ENCODE data around the gene CCDC9B.

CCDC9B gene

GRCh38 chr15:40345225-40345866 is 4.6 kb upstream of the CCDC9B start:
- DNase-seq (ENCODE audit: low spot score), result no peak

DNA sequence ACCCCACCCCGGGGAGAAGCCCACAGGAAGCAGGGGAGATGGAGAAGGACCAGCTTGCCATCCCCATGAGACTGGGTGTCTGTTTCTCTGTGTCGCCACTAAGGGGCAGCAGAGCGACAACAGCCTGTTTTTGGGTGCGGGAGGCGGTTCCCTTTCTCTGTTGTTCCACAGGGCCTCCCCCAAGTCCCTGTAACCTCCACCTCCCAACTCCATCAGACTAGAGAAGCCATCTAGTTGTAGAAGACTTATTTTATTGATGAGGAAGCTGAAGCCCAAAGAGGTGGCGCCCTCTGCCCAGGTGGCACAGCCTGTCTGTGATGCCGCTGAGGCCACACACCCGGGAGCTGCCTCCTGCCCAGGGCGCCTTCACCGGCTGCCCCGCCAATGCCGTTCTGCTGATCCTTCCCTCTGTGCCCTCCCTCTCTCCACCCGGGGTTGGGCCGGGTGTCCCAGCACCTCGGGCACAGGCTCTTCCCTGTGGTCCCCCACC is 3.9 kb upstream of the CCDC9B start:
- DNase-seq (ENCODE audit: low spot score), result no peak

- no peak for DNase-seq (ENCODE audit: low spot score)
Measured at GRCh38 chr15:40344217-40344616, 3.5 kb upstream of the CCDC9B start.

- DNase-seq (ENCODE audit: low spot score), result no peak
Measured at GRCh38 chr15:40343512-40343911, 2.8 kb upstream of the CCDC9B start.

GRCh38 chr15:40342416-40343320 is 1.9 kb upstream of the CCDC9B start:
- no peak for DNase-seq (ENCODE audit: low spot score)

- DNase-seq (ENCODE audit: low spot score), result peak; percentile 66
Measured at GRCh38 chr15:40340038-40340739, 550 bp downstream of the CCDC9B start.

DNA sequence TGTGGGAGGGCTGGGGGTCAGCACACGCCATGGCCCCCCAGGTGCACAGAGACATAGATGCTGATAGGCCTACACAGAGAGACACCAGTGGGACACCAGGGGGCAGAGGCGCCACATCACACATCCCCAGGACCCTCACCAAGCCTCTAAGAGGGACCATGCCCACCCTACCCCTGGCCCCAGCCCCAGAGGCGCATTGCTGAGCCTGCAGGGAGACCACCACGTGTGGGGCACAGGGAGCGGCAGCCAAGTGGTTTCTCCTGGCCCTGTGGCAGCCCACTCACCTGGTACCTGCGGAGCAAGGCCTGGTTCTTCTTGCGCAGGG is 1.2 kb downstream of the CCDC9B start:
- no peak for DNase-seq (ENCODE audit: low spot score)

DNA sequence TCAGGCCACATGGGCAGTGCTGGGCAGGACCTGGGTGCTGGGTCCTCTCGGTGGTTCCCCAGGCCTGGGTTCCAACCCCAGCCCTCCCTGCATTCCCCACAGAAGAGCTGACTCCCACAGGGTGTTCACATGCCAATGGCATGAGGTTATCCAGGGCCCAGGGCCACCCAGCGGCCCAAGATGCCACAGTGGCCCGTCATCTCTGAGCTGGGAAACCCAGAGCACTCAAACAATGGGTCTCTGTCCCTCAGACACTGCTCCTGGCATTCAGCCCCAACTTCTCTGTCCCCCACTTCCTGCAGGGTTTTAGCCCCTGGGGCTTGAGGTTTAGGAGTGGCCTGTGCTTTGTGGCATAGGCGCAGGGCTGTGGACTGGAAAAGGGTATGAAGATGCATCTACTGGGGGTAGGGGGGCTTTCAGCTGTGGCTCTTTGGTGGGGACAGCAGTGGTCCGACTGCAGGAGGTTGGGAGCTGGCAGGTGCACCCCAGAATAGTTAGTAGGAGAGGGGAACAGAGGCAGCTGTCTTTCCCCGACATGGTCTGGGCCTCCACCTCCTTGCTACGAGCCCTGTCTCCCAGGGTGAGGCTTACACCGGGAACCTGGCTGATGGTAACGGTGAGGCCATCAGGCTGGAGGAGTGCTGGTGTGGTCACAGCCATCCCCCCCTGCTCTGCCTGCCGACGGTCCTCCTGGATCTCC is 1.7 kb downstream of the CCDC9B start:
- DNase-seq (ENCODE audit: low spot score), result peak; percentile 92

- DNase-seq (ENCODE audit: low spot score), result no peak
Measured at GRCh38 chr15:40338041-40338657, 2.6 kb downstream of the CCDC9B start.

GRCh38 chr15:40337597-40337996 is 3.1 kb downstream of the CCDC9B start:
- DNase-seq (ENCODE audit: low spot score), result no peak

DNA sequence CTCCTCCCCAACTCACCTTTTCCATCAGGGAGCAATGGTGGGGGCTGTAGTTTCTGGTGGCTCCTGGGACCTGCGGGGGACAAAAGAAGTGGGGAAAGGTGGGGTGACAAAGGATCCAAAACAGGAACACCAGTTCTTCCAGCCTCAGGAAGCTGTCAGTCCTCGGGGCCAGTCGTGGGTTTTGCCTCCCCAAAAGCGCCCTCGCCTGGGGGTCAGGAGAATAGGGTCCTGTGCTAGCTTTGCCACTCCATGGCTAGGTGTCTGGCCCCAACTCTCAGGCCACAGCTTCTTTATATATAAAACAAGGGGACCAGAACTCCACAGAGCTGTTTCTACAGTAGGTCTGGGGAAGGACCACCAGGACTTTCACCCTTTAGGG is 4.0 kb downstream of the CCDC9B start:
- no peak for DNase-seq (ENCODE audit: low spot score)

GRCh38 chr15:40335938-40336743 is 4.6 kb downstream of the CCDC9B start:
- DNase-seq (ENCODE audit: low spot score), result no peak

GRCh38 chr15:40334941-40335795 is 5.6 kb downstream of the CCDC9B start:
- DNase-seq (ENCODE audit: low spot score), result no peak

GRCh38 chr15:40334541-40334940 is 6.2 kb downstream of the CCDC9B start:
- DNase-seq (ENCODE audit: low spot score), result no peak

GRCh38 chr15:40333922-40334492 is 6.7 kb downstream of the CCDC9B start:
- DNase-seq (ENCODE audit: low spot score), result peak; percentile 84

- no peak for DNase-seq (ENCODE audit: low spot score)
Measured at GRCh38 chr15:40332113-40332781, 8.5 kb downstream of the CCDC9B start.

GRCh38 chr15:40331637-40332036 is 9.1 kb downstream of the CCDC9B start:
- DNase-seq (ENCODE audit: low spot score), result no peak

GRCh38 chr15:40331026-40331425 is 9.7 kb downstream of the CCDC9B start:
- DNase-seq (ENCODE audit: low spot score), result no peak

DNA sequence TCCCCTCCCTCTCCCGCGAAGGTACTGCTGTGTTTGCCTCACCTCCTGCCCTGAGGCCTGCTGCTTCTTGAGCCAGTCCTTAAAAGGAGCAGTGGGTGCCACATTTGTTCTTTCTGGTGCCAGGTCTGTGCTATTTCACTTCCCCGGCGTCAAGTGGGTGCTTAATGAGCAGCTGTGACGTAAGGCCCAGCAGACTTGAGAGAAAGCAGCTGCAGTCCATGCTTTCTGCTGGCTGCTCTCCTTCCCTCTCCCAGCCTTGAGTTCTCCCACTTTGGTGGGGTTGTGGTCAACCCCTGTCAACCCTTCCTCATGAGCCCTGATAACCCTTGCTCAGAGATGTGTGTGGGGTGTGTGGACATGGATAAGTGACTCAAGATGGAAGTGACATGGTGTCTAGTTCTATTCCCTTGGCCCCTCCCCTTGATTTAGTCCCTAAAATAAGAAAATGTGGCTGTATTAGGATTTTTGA is 10.3 kb downstream of the CCDC9B start:
- peak; percentile 61 for DNase-seq (ENCODE audit: low spot score)

Data from pons (tissue), 1 donor.